Ovary (tissue), 9 donors: Measurements from ENCODE around the gene SLC45A2. TPM values are rescaled to one million over a fixed set of nuclear protein-coding genes. Genes with fewer than 3 reads are reported as not detected.

Experiments used
- DNase-seq, 5 donors: peaks; one replicate each; pipeline ENCODE4 v3.0.0-alpha.2; 2019 to 2020
- H3K27ac ChIP-seq, 2 donors: fragments of 200-600 bp; one replicate each; pipeline versions ENCODE4 v1.5.1 to v1.8.0; 2019 to 2022
- H3K27me3 ChIP-seq: fragments of 200-600 bp; one replicate; pipeline ENCODE4 v1.8.0; 2022
- H3K36me3 ChIP-seq: fragments of 200-600 bp; sonication (generic); one replicate; pipeline ENCODE4 v1.5.1; 2019
- H3K4me1 ChIP-seq: one replicate; pipeline ENCODE4 v1.8.1; 2013; ENCODE audit warnings: mild to moderate bottlenecking, moderate library complexity; ENCODE audit not compliant: insufficient read depth
- H3K4me3 ChIP-seq: fragments of 200-600 bp; sonication (generic); one replicate; pipeline ENCODE4 v1.5.1; 2017
- H3K9me3 ChIP-seq, 2 donors: fragments of 200-600 bp in 1 of 2; sonication (generic) in 1 of 2; one replicate each; pipeline versions ENCODE4 v1.5.1 to v1.8.1; 2013 to 2019; ENCODE audit warnings: mild to moderate bottlenecking in 1 of 2, moderate library complexity in 1 of 2
- EP300 ChIP-seq: sonication (generic); formaldehyde crosslinking; IDR thresholded peaks from one replicate; pipeline ENCODE4 v1.6.1; 2017; ENCODE audit warnings: antibody characterized with exemption
- POLR2A ChIP-seq: fragments of 450-650 bp; IDR thresholded peaks from one replicate; pipeline ENCODE4 v1.6.1; 2017; ENCODE audit warnings: antibody characterized with exemption, mild to moderate bottlenecking, moderate library complexity
- WGBS, 3 donors: extraction: QIAGEN DNeasy Blood & Tissue Kit in 1 of 3; methylation state at CpG; one replicate each; pipeline versions ENCODE4 v1.1.5 to v1.1.7; 2013 to 2017; 5-methylcytosine and 5-hydroxymethylcytosine counted together
- intact Hi-C, 4 donors: fragments of 100-400 bp; cut with DNase I; formaldehyde crosslinking; loops; one replicate each; pipeline versions ENCODE4 v1.11.0 to v1.15.1; 2022 to 2023
- polyA plus RNA-seq, 2 donors: library from polyadenylated mRNA; stranded (reverse); fragments of 200-250 nt in 1 of 2; fragments of 350-450 nt in 1 of 2; fragmentation: Illumina TruSeq in 1 of 2; extraction: RNeasy Lipid Tissue Mini Kit (QIAGEN cat#74804) in 1 of 2; gene quantifications; one replicate each; pipeline ENCODE4 v1.2.3, GENCODE V29; 2013 to 2014
- total RNA-seq, 7 donors: library from RNA; depleted of rRNA in 2 of 7; stranded (reverse); fragments of >200 nt in 2 of 7; fragmentation: NEBNext Ultra II Directional in 3 of 7; extraction: Animal tissue kit (Norgen Biotek cat#: 25700) in 3 of 7; gene quantifications; one replicate each; pipeline versions ENCODE4 v1.1.0 to v1.2.4, GENCODE V29; 2016 to 2023
- TF ChIP-seq, protein P1 (sequence below), 3 donors: fragments of 450-650 bp in 2 of 3; fragments of 200-600 bp in 1 of 3; IDR thresholded peaks; one replicate each; pipeline versions ENCODE4 v1.5.1 to v1.8.0; 2016 to 2022; ENCODE audit warnings: antibody characterized with exemption in 3 of 3, mild to moderate bottlenecking in 1 of 3
- donor health status: DM: no; HTN: no; CAD: no; lungs with moderate emphysema.
- donor health status: DM: no; HTN: no; CAD: no.
- donor health status: Bipolar disorder and iron deficiency.
- donor health status: DM: yes; HTN: yes; CAD: no.
- donor health status: DM: no; HTN: no; CAD: no.
- donor health status: DM: yes; HTN: yes; CAD: no.

The SLC45A2 gene
- total and polyA plus RNA-seq, 9 donors: 0.15 TPM; not detected in 8

DNA sequence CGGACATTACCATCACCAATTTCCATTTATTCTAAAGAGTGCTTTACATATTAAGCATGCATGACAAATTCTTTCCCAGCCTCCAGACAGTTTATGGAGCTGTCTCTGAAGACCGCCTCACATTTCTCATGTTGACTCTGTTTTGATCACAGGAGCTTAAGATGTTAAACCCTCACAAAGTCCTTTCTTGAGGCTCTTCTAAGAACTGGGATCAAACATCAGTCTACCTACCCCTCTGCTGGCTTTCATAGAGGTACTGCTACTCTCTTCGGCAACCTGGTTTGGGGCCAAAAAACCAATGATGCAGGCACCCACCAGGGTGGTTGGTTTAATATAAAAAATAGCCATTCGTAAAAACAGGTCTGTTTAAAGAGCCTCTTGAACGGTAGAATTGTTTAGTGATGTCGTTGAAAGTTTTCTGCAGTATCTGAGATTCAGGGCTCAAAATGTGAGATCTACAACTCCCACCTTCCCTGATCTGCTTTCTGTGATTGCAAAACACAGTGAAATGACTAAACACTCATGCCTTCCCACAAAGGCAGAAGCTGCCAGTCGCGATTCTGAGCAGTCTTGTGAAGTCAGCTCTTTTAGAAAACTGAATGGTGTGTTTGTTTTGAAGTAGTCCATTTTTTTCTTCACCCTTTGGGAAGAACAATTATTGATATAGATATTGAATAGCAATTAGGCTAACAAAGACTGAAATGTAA lies 44.8 kb downstream of the SLC45A2 start:
- Histone ChIP-seq H3K4me3 (no peak overlapping the region), H3K27me3 (no peaks in the 10 kb centered on the region), H3K27ac (no peak overlapping the region), H3K36me3 (no peaks in the 10 kb centered on the region), H3K9me3 (no peaks in the 10 kb centered on the region), H3K4me1 (peaks cover 9% of the 10 kb centered on the region)
- TF ChIP-seq, protein P1, sequence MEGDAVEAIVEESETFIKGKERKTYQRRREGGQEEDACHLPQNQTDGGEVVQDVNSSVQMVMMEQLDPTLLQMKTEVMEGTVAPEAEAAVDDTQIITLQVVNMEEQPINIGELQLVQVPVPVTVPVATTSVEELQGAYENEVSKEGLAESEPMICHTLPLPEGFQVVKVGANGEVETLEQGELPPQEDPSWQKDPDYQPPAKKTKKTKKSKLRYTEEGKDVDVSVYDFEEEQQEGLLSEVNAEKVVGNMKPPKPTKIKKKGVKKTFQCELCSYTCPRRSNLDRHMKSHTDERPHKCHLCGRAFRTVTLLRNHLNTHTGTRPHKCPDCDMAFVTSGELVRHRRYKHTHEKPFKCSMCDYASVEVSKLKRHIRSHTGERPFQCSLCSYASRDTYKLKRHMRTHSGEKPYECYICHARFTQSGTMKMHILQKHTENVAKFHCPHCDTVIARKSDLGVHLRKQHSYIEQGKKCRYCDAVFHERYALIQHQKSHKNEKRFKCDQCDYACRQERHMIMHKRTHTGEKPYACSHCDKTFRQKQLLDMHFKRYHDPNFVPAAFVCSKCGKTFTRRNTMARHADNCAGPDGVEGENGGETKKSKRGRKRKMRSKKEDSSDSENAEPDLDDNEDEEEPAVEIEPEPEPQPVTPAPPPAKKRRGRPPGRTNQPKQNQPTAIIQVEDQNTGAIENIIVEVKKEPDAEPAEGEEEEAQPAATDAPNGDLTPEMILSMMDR (IDR thresholded peaks at IDR 0.05): no peak
- TF ChIP-seq EP300: no peak
- TF ChIP-seq POLR2A: no peak
- intact Hi-C loops: loop anchor here in 1 of 4 donors (10.0 kb wide), 1 partner anchor 505 kb away; no protein-coding TSS in a partner anchor
- DNase-seq: no peak
- WGBS, 3 donors: 77 to 83% (median 83%) methylated on average over 8 of the region's 8 CpGs

DNA sequence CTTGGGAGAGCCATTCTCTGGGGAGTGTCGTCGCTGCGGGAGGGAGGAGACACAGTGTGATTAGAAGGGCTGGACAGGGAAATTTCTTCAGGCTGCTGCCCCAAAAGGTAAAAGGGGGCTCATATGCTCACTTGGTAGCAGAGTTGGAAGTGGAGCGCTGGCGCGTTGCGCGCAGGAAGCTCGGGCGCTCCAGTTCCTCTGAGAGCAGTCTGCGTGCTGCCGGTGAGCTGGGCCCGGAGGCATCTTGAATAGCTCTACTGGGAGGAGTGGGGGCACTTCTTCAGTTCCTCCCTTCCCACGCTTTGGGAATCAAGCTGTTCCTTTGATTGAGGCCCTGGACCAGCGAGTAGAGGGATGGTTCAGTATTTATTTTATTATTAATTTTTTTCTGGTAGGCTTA lies 45.6 kb downstream of the SLC45A2 start:
- TF ChIP-seq, protein P1 (IDR thresholded peaks at IDR 0.05): no peak
- TF ChIP-seq POLR2A (no peak), EP300 (no peak)
- WGBS, 3 donors: 28 to 43% (median 34%) methylated on average over 15 of the region's 15 CpGs

DNA sequence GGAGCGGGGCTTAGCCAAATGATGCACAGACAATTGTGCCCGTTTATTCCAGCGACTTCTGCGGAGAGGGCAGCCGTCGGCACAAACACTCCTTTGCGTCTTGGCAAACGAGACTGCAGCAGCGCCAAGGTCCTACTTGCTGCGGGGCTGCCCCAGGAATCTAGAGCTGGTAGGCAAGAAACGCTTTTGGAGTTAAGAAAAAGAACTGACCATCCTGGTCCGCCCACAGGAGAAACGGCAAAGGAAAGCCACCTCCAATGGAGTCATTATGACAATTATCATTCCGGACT lies 46.0 kb downstream of the SLC45A2 start:
- Histone ChIP-seq H3K36me3 (no peaks in the 10 kb centered on the region), H3K27me3 (no peaks in the 10 kb centered on the region), H3K4me1 (peaks cover 9% of the 10 kb centered on the region), H3K9me3 (no peaks in the 10 kb centered on the region), H3K27ac (no peak overlapping the region), H3K4me3 (no peak overlapping the region)
- intact Hi-C loops: loop anchor here in 1 of 4 donors (10.0 kb wide), 1 partner anchor 504 kb away; no protein-coding TSS in a partner anchor
- WGBS, 3 donors: 35 to 43% (median 40%) methylated on average over 14 of the region's 14 CpGs
- no peak for DNase-seq
- TF ChIP-seq, protein P1 (IDR thresholded peaks at IDR 0.05): no peak
- TF ChIP-seq EP300 (no peak), POLR2A (no peak)

More for the DNA sequence above, 45.6 kb downstream of the SLC45A2 start:
- Histone ChIP-seq H3K27ac (no peak overlapping the region), H3K4me3 (no peak overlapping the region), H3K4me1 (peaks cover 9% of the 10 kb centered on the region), H3K27me3 (no peaks in the 10 kb centered on the region), H3K9me3 (no peaks in the 10 kb centered on the region), H3K36me3 (no peaks in the 10 kb centered on the region)
- no peak for DNase-seq
- intact Hi-C loops: loop anchor here in 1 of 4 donors (10.0 kb wide), 1 partner anchor 504 kb away; no protein-coding TSS in a partner anchor

DNA sequence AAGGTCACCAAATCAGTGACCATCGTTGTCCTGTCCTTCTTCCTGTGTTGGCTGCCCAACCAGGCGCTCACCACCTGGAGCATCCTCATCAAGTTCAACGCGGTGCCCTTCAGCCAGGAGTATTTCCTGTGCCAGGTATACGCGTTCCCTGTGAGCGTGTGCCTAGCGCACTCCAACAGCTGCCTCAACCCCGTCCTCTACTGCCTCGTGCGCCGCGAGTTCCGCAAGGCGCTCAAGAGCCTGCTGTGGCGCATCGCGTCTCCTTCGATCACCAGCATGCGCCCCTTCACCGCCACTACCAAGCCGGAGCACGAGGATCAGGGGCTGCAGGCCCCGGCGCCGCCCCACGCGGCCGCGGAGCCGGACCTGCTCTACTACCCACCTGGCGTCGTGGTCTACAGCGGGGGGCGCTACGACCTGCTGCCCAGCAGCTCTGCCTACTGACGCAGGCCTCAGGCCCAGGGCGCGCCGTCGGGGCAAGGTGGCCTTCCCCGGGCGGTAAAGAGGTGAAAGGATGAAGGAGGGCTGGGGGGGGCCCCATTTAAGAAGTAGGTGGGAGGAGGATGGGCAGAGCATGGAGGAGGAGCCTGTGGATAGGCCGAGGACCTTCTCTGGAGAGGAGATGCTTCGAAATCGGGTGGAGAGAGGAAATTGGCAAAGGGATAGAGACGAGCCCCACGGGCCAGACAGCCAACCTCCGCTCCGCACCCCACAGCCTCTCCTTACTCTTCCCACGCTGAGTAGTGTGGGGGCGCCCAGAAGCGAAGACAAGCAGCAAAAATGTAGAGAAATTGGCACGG lies 46.6 kb downstream of the SLC45A2 start:
- no peaks in the 10 kb centered on the region for H3K9me3 ChIP-seq
- H3K27me3 ChIP-seq: no peaks in the 10 kb centered on the region
- no peaks in the 10 kb centered on the region for H3K36me3 ChIP-seq
- no peak overlapping the region for H3K27ac ChIP-seq
- no peak overlapping the region for H3K4me3 ChIP-seq
- no peak for DNase-seq
- 25 to 43% (median 31%) methylated on average over 54 of the region's 54 CpGs for WGBS, 3 donors
- peaks cover 9% of the 10 kb centered on the region for H3K4me1 ChIP-seq
- intact Hi-C loops: loop anchor here in 1 of 4 donors (10.0 kb wide), 1 partner anchor 503 kb away; no protein-coding TSS in a partner anchor
- TF ChIP-seq EP300: no peak
- no peak for TF ChIP-seq POLR2A
- TF ChIP-seq, protein P1 (IDR thresholded peaks at IDR 0.05): no peak
